Neural progenitor cell (in vitro differentiated cells): ENCODE data around the gene HPSE2.

ENCODE experiments used
- EZH2 ChIP-seq: fragments of 200-600 bp; sonication (generic); IDR thresholded peaks from 2 replicates; pipeline ENCODE4 v1.6.1; 2017; ENCODE audit warnings: antibody characterized with exemption, mild to moderate bottlenecking, moderate library complexity
- TF ChIP-seq, protein P1 (sequence below): fragments of 200-600 bp; sonication (generic); IDR thresholded peaks from 2 replicates; pipeline ENCODE4 v1.5.1; 2017; ENCODE audit warnings: antibody characterized with exemption, mild to moderate bottlenecking

DNA sequence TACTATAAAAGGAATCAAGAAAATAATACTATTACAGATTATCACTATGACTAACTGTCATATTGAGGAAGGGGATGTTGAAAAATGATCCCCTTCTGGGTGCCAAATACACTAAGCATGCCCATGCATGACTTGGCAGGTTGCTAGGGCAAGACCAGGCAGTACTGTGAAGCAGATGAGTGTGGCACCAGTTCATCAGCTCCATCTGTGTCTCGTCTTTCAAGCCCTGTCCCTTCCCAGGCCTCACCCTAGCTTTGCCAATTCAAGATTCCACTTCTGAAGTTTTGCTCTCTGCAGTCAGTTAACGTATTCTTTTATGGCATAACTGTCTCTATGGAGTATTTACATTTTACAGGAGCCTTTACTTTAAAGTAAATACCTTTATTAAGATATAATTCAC is 653.3 kb downstream of the HPSE2 start:
- TF ChIP-seq, protein P1, sequence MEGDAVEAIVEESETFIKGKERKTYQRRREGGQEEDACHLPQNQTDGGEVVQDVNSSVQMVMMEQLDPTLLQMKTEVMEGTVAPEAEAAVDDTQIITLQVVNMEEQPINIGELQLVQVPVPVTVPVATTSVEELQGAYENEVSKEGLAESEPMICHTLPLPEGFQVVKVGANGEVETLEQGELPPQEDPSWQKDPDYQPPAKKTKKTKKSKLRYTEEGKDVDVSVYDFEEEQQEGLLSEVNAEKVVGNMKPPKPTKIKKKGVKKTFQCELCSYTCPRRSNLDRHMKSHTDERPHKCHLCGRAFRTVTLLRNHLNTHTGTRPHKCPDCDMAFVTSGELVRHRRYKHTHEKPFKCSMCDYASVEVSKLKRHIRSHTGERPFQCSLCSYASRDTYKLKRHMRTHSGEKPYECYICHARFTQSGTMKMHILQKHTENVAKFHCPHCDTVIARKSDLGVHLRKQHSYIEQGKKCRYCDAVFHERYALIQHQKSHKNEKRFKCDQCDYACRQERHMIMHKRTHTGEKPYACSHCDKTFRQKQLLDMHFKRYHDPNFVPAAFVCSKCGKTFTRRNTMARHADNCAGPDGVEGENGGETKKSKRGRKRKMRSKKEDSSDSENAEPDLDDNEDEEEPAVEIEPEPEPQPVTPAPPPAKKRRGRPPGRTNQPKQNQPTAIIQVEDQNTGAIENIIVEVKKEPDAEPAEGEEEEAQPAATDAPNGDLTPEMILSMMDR = no peak
- TF ChIP-seq EZH2 = no peak
